GM19099 (cell line): ENCODE measurements around the gene NAT9.

Experiments
- POLR2A ChIP-seq: IDR thresholded peaks from 3 replicates; pipeline ENCODE4 v1.6.1; 2011; ENCODE audit warnings: low read depth; ENCODE audit not compliant: insufficient read length; ENCODE audit errors: extremely low read depth

The NAT9 gene

GRCh38 chr17:74792586-74793105 is 16.5 kb upstream of the NAT9 start:
- no peak for TF ChIP-seq POLR2A

- no peak for TF ChIP-seq POLR2A
Measured at GRCh38 chr17:74790161-74791058, 14.3 kb upstream of the NAT9 start.

GRCh38 chr17:74786431-74787055 is 10.4 kb upstream of the NAT9 start:
- TF ChIP-seq POLR2A: no peak

- no peak for TF ChIP-seq POLR2A
Measured at GRCh38 chr17:74785981-74786360, 9.8 kb upstream of the NAT9 start.

GRCh38 chr17:74785096-74785980 is 9.2 kb upstream of the NAT9 start:
- no peak for TF ChIP-seq POLR2A

- TF ChIP-seq POLR2A: no peak
Measured at GRCh38 chr17:74784125-74784810, 8.1 kb upstream of the NAT9 start.

GRCh38 chr17:74782571-74782970 is 6.4 kb upstream of the NAT9 start:
- no peak for TF ChIP-seq POLR2A

- TF ChIP-seq POLR2A: no peak
Measured at GRCh38 chr17:74780443-74781238, 4.5 kb upstream of the NAT9 start.

- TF ChIP-seq POLR2A: no peak
Measured at GRCh38 chr17:74779948-74780400, 3.8 kb upstream of the NAT9 start.

- no peak for TF ChIP-seq POLR2A
Measured at GRCh38 chr17:74779501-74779900, 3.4 kb upstream of the NAT9 start.

- no peak for TF ChIP-seq POLR2A
Measured at GRCh38 chr17:74778960-74779359, 2.8 kb upstream of the NAT9 start.

- TF ChIP-seq POLR2A: no peak
Measured at GRCh38 chr17:74777901-74778515, 1.9 kb upstream of the NAT9 start.

GRCh38 chr17:74776990-74777389 is 845 bp upstream of the NAT9 start:
- TF ChIP-seq POLR2A: no peak
